SK-N-SH (cell line): ENCODE results near the gene NFAT5. TPM values are rescaled to one million over a fixed set of nuclear protein-coding genes. Genes with fewer than 3 reads are reported as not detected.

Experiments used
- CTCF ChIA-PET: fragments of 300-600, 350-600 bp; formaldehyde crosslinking; extraction: SDS; loops from one replicate; lab custom pipeline; 2021; lab: Yijun Ruan, JAX
- POLR2A ChIA-PET: fragments of 350-600 bp; sonication (Branson Sonifier 250); formaldehyde crosslinking; extraction: SDS; loops from one replicate; lab custom pipeline; 2020; ENCODE audit warnings: antibody characterized with exemption, inconsistent platforms; lab: Yijun Ruan, JAX
- DNase-seq: peaks from one replicate; pipeline ENCODE4 v3.0.0; 2012
- H2AFZ ChIP-seq: fragments of 200-600 bp; sonication (generic); 2 replicates; pipeline ENCODE4 v1.8.1; 2016; ENCODE audit warnings: antibody characterized with exemption, mild to moderate bottlenecking, low read depth
- H3F3A ChIP-seq: fragments of 200-600 bp; sonication (generic); replicated peaks from 2 replicates; pipeline ENCODE3; 2016; ENCODE audit warnings: antibody characterized with exemption, mild to moderate bottlenecking; ENCODE audit not compliant: insufficient read depth
- H3K27ac ChIP-seq, 2 experiments: fragments of 200-500 bp in 1 of 2; fragments of 200-600 bp in 1 of 2; sonication (Bioruptor generic) in 1 of 2; sonication (generic), shearing (Covaris generic) in 1 of 2; 2 replicates each; pipeline versions ENCODE4 v1.5.1 to v1.6.1; 2014 to 2016; ENCODE audit warnings: low read depth in 2 of 2, inconsistent platforms in 1 of 2, low read length in 1 of 2, mild to moderate bottlenecking in 1 of 2, mixed read lengths in 1 of 2
- H3K27me3 ChIP-seq: fragments of 200-600 bp; sonication (generic), shearing (Covaris generic); 2 replicates; pipeline ENCODE4 v1.6.1; 2016; ENCODE audit warnings: mixed run types; ENCODE audit not compliant: insufficient read depth
- H3K36me3 ChIP-seq, 2 experiments: fragments of 200-500 bp in 1 of 2; fragments of 200-600 bp in 1 of 2; sonication (Bioruptor generic) in 1 of 2; sonication (generic) in 1 of 2; replicated peaks in 1 of 2; 2 replicates each; pipeline versions ENCODE3 to v1.5.1; 2014 to 2016; ENCODE audit warnings: low read length in 1 of 2, mild to moderate bottlenecking in 1 of 2; ENCODE audit not compliant: insufficient read depth in 2 of 2, control insufficient read depth in 1 of 2
- H3K4me1 ChIP-seq, 2 experiments: fragments of 200-500 bp in 1 of 2; fragments of 200-600 bp in 1 of 2; sonication (Bioruptor generic) in 1 of 2; sonication (generic), shearing (Covaris generic) in 1 of 2; 2 replicates each; pipeline versions ENCODE4 v1.5.1 to v1.6.1; 2014 to 2016; ENCODE audit warnings: low read depth in 1 of 2, low read length in 1 of 2, mixed run types in 1 of 2; ENCODE audit not compliant: insufficient read depth in 2 of 2, control insufficient read depth in 1 of 2
- H3K4me2 ChIP-seq: fragments of 200-600 bp; sonication (generic), shearing (Covaris generic); 2 replicates; pipeline ENCODE4 v1.6.1; 2017; ENCODE audit warnings: mixed run types
- H3K4me3 ChIP-seq, 2 experiments: fragments of 200-500 bp in 1 of 2; fragments of 200-600 bp in 1 of 2; sonication (Bioruptor generic) in 1 of 2; sonication (generic), shearing (Covaris generic) in 1 of 2; 2 replicates each; pipeline versions ENCODE4 v1.5.1 to v1.8.1; 2014 to 2016; ENCODE audit warnings: low read depth in 2 of 2, inconsistent platforms in 1 of 2, low read length in 1 of 2, mild to moderate bottlenecking in 1 of 2, mixed read lengths in 1 of 2, moderate library complexity in 1 of 2
- H3K79me2 ChIP-seq: fragments of 200-600 bp; sonication (generic); 2 replicates; pipeline ENCODE4 v1.8.1; 2017; ENCODE audit warnings: mild to moderate bottlenecking; ENCODE audit not compliant: insufficient read depth
- H3K9ac ChIP-seq: fragments of 200-600 bp; sonication (generic); 2 replicates; pipeline ENCODE4 v1.6.1; 2017; ENCODE audit warnings: mixed run types
- H3K9me2 ChIP-seq: fragments of 200-600 bp; sonication (generic); 2 replicates; pipeline ENCODE4 v1.6.1; 2017; ENCODE audit warnings: mixed run types
- H3K9me3 ChIP-seq: fragments of 200-600 bp; sonication (generic); 2 replicates; pipeline ENCODE4 v1.6.1; 2017; ENCODE audit warnings: mixed run types, mild to moderate bottlenecking, moderate library complexity
- H4K20me1 ChIP-seq: fragments of 200-600 bp; sonication (generic); 2 replicates; pipeline ENCODE4 v1.6.1; 2017; ENCODE audit warnings: mild to moderate bottlenecking, mixed run types; ENCODE audit not compliant: insufficient read depth
- CTCF ChIP-seq: fragments of 200-600 bp; sonication (generic); IDR thresholded peaks from 2 replicates; pipeline ENCODE4 v1.6.1; 2017; ENCODE audit warnings: antibody characterized with exemption, mild to moderate bottlenecking, moderate library complexity
- EP300 ChIP-seq, 2 experiments: IDR thresholded peaks; 2 replicates each; pipeline versions ENCODE4 v1.4.0 to v1.6.1; 2012; ENCODE audit warnings: borderline replicate concordance in 1 of 2, low read depth in 1 of 2, low read length in 1 of 2
- EZH2phosphoT487 ChIP-seq: fragments of 200-600 bp; sonication (generic); IDR thresholded peaks from 2 replicates; pipeline ENCODE4 v1.6.1; 2017; ENCODE audit warnings: low read depth, mixed run types, mild to moderate bottlenecking, antibody characterized with exemption, moderate library complexity, borderline replicate concordance
- FOSL2 ChIP-seq: IDR thresholded peaks from 2 replicates; pipeline ENCODE4 v1.4.0; 2012; ENCODE audit warnings: low read depth, mild to moderate bottlenecking, moderate library complexity, borderline replicate concordance
- FOXJ3 ChIP-seq: sonication (generic); formaldehyde crosslinking; IDR thresholded peaks from 2 replicates; pipeline ENCODE4 v1.5.1; 2020; ENCODE audit warnings: mild to moderate bottlenecking, missing genetic modification reagents
- FOXM1 ChIP-seq: IDR thresholded peaks from 2 replicates; pipeline ENCODE4 v1.4.0; 2012; ENCODE audit warnings: low read depth, mild to moderate bottlenecking
- GABPA ChIP-seq: IDR thresholded peaks from 2 replicates; pipeline ENCODE4 v1.4.0; 2012; ENCODE audit warnings: low read depth, mild to moderate bottlenecking
- JUND ChIP-seq: IDR thresholded peaks from 2 replicates; pipeline ENCODE4 v1.4.0; 2012
- MAX ChIP-seq: IDR thresholded peaks from 2 replicates; pipeline ENCODE4 v1.4.0; 2012; ENCODE audit warnings: low read depth
- MEF2A ChIP-seq: IDR thresholded peaks from 2 replicates; pipeline ENCODE4 v1.4.0; 2012; ENCODE audit warnings: low read depth, borderline replicate concordance
- MXI1 ChIP-seq: IDR thresholded peaks from 2 replicates; pipeline ENCODE4 v1.6.1; 2012; ENCODE audit warnings: mild to moderate bottlenecking, low read depth, low read length, improper control_type of control experiment
- NRF1 ChIP-seq: IDR thresholded peaks from 2 replicates; pipeline ENCODE4 v1.6.1; 2012; ENCODE audit warnings: low read depth, mild to moderate bottlenecking, low read length
- SIN3A ChIP-seq: IDR thresholded peaks from 2 replicates; pipeline ENCODE4 v1.6.1; 2012; ENCODE audit warnings: low read depth, mild to moderate bottlenecking, low read length, moderate library complexity, borderline replicate concordance
- SMC3 ChIP-seq: IDR thresholded peaks from 2 replicates; pipeline ENCODE4 v1.6.1; 2012; ENCODE audit warnings: low read depth, low read length, improper control_type of control experiment
- TAF1 ChIP-seq: IDR thresholded peaks from 2 replicates; pipeline ENCODE4 v1.6.1; 2012; ENCODE audit warnings: low read depth, mild to moderate bottlenecking, low read length, moderate library complexity, borderline replicate concordance
- TCF12 ChIP-seq: IDR thresholded peaks from 2 replicates; pipeline ENCODE4 v1.4.0; 2012
- USF1 ChIP-seq: IDR thresholded peaks from 2 replicates; pipeline ENCODE4 v1.4.0; 2012; ENCODE audit warnings: low read depth, borderline replicate concordance
- YY1 ChIP-seq: IDR thresholded peaks from 2 replicates; pipeline ENCODE4 v1.4.0; 2012; ENCODE audit warnings: low read depth, mild to moderate bottlenecking
- WGBS: methylation state at CpG from one replicate; pipeline ENCODE4 v1.1.6; 2017; ENCODE audit warnings: low lambda C conversion rate; 5-methylcytosine and 5-hydroxymethylcytosine counted together
- polyA plus RNA-seq, 3 experiments: library from polyadenylated mRNA; depleted of rRNA; stranded (reverse); fragments of >200 nt; gene quantifications; 2 replicates each; pipeline ENCODE4 v1.2.3, GENCODE V29; 2012
- TF ChIP-seq, protein P1 (sequence below): IDR thresholded peaks from 2 replicates; pipeline ENCODE4; 2012

NFAT5 gene
- polyA plus RNA-seq, 1 of the 3 experiments (the other 2 are of a cell fraction) = 7.2 TPM

DNA sequence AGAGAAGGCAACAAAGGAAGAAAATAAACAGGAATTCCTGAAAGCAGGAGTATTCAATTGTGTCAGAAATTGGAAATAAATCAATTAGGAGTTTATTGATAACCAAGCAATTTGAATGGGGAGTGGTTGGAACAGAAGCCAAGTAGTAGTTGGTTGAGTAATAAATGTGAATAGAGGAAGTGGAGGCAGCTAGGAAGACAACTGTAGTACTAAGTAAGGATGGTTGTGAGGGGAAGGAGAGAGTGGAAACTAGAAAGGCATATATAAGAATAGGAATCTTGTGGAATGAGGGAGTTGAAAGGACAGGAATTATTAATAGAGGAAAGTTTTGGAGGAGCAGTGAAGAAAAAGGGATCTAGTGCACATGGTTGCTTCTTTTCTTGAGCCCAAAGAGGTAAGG, 34.4 kb downstream of the NFAT5 start (continued):
- TF ChIP-seq GABPA (no peak), MAX (no peak), TCF12 (no peak), JUND (no peak), YY1 (no peak), TAF1 (no peak)
- TF ChIP-seq, protein P1, sequence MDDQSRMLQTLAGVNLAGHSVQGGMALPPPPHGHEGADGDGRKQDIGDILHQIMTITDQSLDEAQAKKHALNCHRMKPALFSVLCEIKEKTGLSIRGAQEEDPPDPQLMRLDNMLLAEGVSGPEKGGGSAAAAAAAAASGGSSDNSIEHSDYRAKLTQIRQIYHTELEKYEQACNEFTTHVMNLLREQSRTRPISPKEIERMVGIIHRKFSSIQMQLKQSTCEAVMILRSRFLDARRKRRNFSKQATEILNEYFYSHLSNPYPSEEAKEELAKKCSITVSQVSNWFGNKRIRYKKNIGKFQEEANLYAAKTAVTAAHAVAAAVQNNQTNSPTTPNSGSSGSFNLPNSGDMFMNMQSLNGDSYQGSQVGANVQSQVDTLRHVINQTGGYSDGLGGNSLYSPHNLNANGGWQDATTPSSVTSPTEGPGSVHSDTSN = no peak

GRCh38 chr16:69601250-69601649, 35.5 kb downstream of the NFAT5 start:
- no peak for TF ChIP-seq NRF1
- TF ChIP-seq FOXM1 = no peak
- no peak for TF ChIP-seq CTCF
- TF ChIP-seq SMC3 = no peak
- TF ChIP-seq EZH2phosphoT487 = no peak
- TF ChIP-seq YY1 = no peak
- no peak for TF ChIP-seq FOXJ3
- TF ChIP-seq, protein P1 = no peak
- no peak for TF ChIP-seq FOSL2
- TF ChIP-seq TAF1 = no peak
- no peak for TF ChIP-seq MEF2A
- no peak for TF ChIP-seq MXI1
- TF ChIP-seq MAX = no peak
- no peak for TF ChIP-seq SIN3A
- TF ChIP-seq TCF12 = no peak
- TF ChIP-seq JUND = no peak
- TF ChIP-seq USF1 = no peak
- TF ChIP-seq EP300 (IDR thresholded peaks at IDR 0.05; ENCODE audit: borderline replicate concordance in 1 of 2, low read depth in 1 of 2, low read length in 1 of 2) = no peak
- H4K20me1 ChIP-seq = peaks cover 90% of the 10 kb centered on the region
- WGBS = 96% methylated on average over 6 of the region's 6 CpGs
- H3K27ac ChIP-seq = no peak overlapping the region
- H3K4me1 ChIP-seq = no peaks in the 10 kb centered on the region
- no peak for DNase-seq
- no peak overlapping the region for H3K4me3 ChIP-seq
- peaks cover 100% of the 10 kb centered on the region for H3K79me2 ChIP-seq
- peaks cover 3% of the 10 kb centered on the region for H3F3A ChIP-seq
- no peaks in the 10 kb centered on the region for H3K9me3 ChIP-seq
- no peak overlapping the region for H3K4me2 ChIP-seq
- POLR2A ChIA-PET = no interaction called here
- peaks cover 0 to 8% of the 10 kb centered on the region in 2 experiments for H3K36me3 ChIP-seq
- no peaks in the 10 kb centered on the region for H3K27me3 ChIP-seq
- no peaks in the 10 kb centered on the region for H3K9me2 ChIP-seq
- CTCF ChIA-PET = interaction anchor here (0.6 to 1.3 kb wide), 4 partner anchors 19 to 555 kb away, joined by 3 read pairs; partner anchors contain the start of gene NOB1
- H3K9ac ChIP-seq = no peak overlapping the region
- no peak overlapping the region for H2AFZ ChIP-seq
